Mesenchymal stem cell (in vitro differentiated cells and primary cell): Measurements from ENCODE around the gene ZNF613. TPM values are rescaled to one million over a fixed set of nuclear protein-coding genes. Genes with fewer than 3 reads are reported as not detected.

Source experiments
- DNase-seq: peaks from one replicate; pipeline ENCODE4 v3.0.0-alpha.2; 2013
- H2AFZ ChIP-seq: one replicate; pipeline ENCODE4 v1.6.1; 2013; ENCODE audit warnings: low read depth, mild to moderate bottlenecking, control low read depth, inconsistent platforms, low read length, moderate library complexity
- H2AK5ac ChIP-seq: 2 replicates; pipeline ENCODE4 v1.6.1; 2013; ENCODE audit warnings: low read length, moderate library complexity, mild to moderate bottlenecking, inconsistent platforms; ENCODE audit not compliant: severe bottlenecking
- H2BK120ac ChIP-seq: one replicate; pipeline ENCODE4 v1.6.1; 2013; ENCODE audit warnings: low read depth, mild to moderate bottlenecking, inconsistent platforms, low read length, moderate library complexity
- H2BK12ac ChIP-seq, 2 experiments: one replicate each; pipeline ENCODE4 v1.6.1; 2013; ENCODE audit warnings: inconsistent platforms in 2 of 2, low read length in 2 of 2, mild to moderate bottlenecking in 2 of 2, moderate library complexity in 2 of 2, control low read depth in 1 of 2
- H2BK15ac ChIP-seq: one replicate; pipeline ENCODE4 v1.6.1; 2013; ENCODE audit warnings: mild to moderate bottlenecking, low read depth, inconsistent platforms; ENCODE audit not compliant: poor library complexity, severe bottlenecking
- H2BK5ac ChIP-seq: 2 replicates; pipeline ENCODE4 v1.6.1; 2013; ENCODE audit warnings: low read depth, mild to moderate bottlenecking, low read length, control low read depth, inconsistent platforms; ENCODE audit not compliant: poor library complexity, severe bottlenecking
- H3K14ac ChIP-seq, 2 experiments: one replicate each; pipeline ENCODE4 v1.6.1; 2013; ENCODE audit warnings: inconsistent platforms in 2 of 2, low read length in 2 of 2, control low read depth in 1 of 2, mild to moderate bottlenecking in 1 of 2, moderate library complexity in 1 of 2
- H3K18ac ChIP-seq, 2 experiments: one replicate each; pipeline ENCODE4 v1.6.1; 2013; ENCODE audit warnings: inconsistent platforms in 2 of 2, low read length in 2 of 2, control low read depth in 1 of 2, low read depth in 1 of 2, mild to moderate bottlenecking in 1 of 2
- H3K23ac ChIP-seq, 2 experiments: one replicate each; pipeline ENCODE4 v1.6.1; 2013; ENCODE audit warnings: inconsistent platforms in 2 of 2, low read length in 2 of 2, mild to moderate bottlenecking in 2 of 2, moderate library complexity in 2 of 2, control low read depth in 1 of 2
- H3K27ac ChIP-seq: 2 replicates; pipeline ENCODE4 v1.5.1; 2013; ENCODE audit warnings: mild to moderate bottlenecking, moderate library complexity, low read length, control low read depth, inconsistent platforms; ENCODE audit not compliant: poor library complexity, severe bottlenecking
- H3K27me3 ChIP-seq, 2 experiments: 2 replicates each; pipeline versions ENCODE4 v1.6.1 to v1.7.0; 2013; ENCODE audit warnings: low read length in 2 of 2, mild to moderate bottlenecking in 2 of 2, moderate library complexity in 2 of 2, control low read depth in 1 of 2, inconsistent platforms in 1 of 2; ENCODE audit not compliant: control insufficient read depth in 1 of 2, insufficient read depth in 1 of 2
- H3K36me3 ChIP-seq, 2 experiments: 2 replicates each; pipeline versions ENCODE4 v1.6.1 to v1.7.0; 2013; ENCODE audit warnings: low read length in 2 of 2, control low read depth in 1 of 2, inconsistent platforms in 1 of 2, low read depth in 1 of 2, mild to moderate bottlenecking in 1 of 2; ENCODE audit not compliant: insufficient read depth in 2 of 2, control insufficient read depth in 1 of 2
- H3K4ac ChIP-seq, 2 experiments: one replicate each; pipeline ENCODE4 v1.6.1; 2013; ENCODE audit warnings: inconsistent platforms in 2 of 2, low read length in 2 of 2, mild to moderate bottlenecking in 2 of 2, moderate library complexity in 2 of 2, control low read depth in 1 of 2, low read depth in 1 of 2
- H3K4me1 ChIP-seq: 2 replicates; pipeline ENCODE4 v1.6.1; 2013; ENCODE audit warnings: low read depth, low read length, control low read depth; ENCODE audit not compliant: control insufficient read depth, insufficient read depth
- H3K4me2 ChIP-seq: 2 replicates; pipeline ENCODE4 v1.6.1; 2013; ENCODE audit warnings: low read length, mild to moderate bottlenecking, inconsistent platforms; ENCODE audit not compliant: poor library complexity, severe bottlenecking
- H3K4me3 ChIP-seq, 2 experiments: 2 replicates each; pipeline versions ENCODE4 v1.5.1 to v1.7.0; 2013; ENCODE audit warnings: low read length in 2 of 2, mild to moderate bottlenecking in 2 of 2, control low read depth in 1 of 2, low read depth in 1 of 2; ENCODE audit not compliant: insufficient read depth in 1 of 2
- H3K79me1 ChIP-seq: replicated peaks from 2 replicates; pipeline ENCODE4 v1.6.1; 2013; ENCODE audit warnings: mild to moderate bottlenecking, control low read depth, low read length, inconsistent platforms; ENCODE audit not compliant: poor library complexity, severe bottlenecking
- H3K9ac ChIP-seq: 2 replicates; pipeline ENCODE4 v1.7.0; 2013; ENCODE audit warnings: mild to moderate bottlenecking, low read length, moderate library complexity
- H3K9me3 ChIP-seq: 2 replicates; pipeline ENCODE4 v1.7.0; 2013; ENCODE audit warnings: mild to moderate bottlenecking, low read length; ENCODE audit not compliant: control insufficient read depth
- H4K8ac ChIP-seq: one replicate; pipeline ENCODE4 v1.6.1; 2013; ENCODE audit warnings: inconsistent platforms, mild to moderate bottlenecking, low read length, moderate library complexity
- H4K91ac ChIP-seq: one replicate; pipeline ENCODE4 v1.6.1; 2013; ENCODE audit warnings: mild to moderate bottlenecking, low read length, inconsistent platforms
- WGBS: methylation state at CpG from one replicate; pipeline ENCODE4 v1.1.7; 2013; ENCODE audit warnings: mixed read lengths; 5-methylcytosine and 5-hydroxymethylcytosine counted together
- polyA plus RNA-seq, 2 experiments: library from polyadenylated mRNA; stranded (reverse); fragments of 200-250 nt; gene quantifications; one replicate each; pipeline ENCODE4 v1.2.3, GENCODE V29; 2013

The ZNF613 gene
- 2.5 TPM for polyA plus RNA-seq (2013, experiment 1 of 2)
- polyA plus RNA-seq (2013, experiment 2 of 2), result 2.1 TPM

DNA sequence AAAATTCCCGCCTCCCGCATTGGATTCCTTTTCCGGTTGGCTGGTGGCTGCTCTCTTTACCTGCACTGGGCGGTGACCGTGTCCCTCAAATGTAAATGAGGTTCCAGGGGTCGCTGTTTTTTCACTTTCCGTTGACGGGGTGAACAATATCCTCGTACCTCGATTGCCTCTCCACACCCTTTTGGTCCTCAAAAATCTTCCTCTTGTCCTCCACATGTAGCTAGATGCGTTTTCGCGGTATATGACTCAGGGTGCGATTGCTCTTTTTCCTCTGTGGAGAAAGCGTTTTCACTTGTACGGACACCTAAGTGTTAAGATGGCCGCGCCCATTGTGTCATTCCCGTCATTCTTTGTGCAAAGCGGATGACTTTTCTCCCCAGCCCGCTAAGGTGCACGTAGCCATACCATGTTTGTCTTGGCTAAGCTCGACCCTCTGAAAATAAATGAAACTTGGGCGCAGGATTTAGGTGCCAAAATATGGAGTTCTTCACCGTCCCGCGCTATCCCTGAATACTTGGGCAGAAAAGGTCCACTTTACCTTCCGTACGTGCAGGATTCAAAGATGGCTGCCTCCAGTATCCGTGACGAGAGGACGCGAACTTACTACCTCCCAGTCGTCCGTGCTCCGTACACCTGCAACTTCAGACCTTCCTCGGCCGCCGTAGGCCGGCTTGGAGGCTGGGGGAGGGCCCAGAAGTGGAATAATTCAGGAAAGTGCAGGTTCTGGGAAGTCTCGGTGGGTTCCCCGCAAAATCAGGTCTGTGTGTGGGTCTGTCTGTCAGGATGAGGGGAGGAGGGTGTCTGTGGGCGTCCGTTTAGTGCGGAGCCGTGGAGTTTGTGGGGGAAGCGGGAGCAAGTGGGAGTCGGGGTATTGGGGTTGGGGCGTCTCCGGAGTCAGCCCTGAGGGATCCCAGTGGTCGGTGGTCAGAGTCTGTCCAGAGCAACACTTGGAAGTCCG, at the start of gene ZNF613:
TSS of gene ZNF613 (plus strand) at position 689 of the 958 bp plus-strand sequence. CDS start 8,749 bp downstream, outside the sequence.
- peak within 1 kb of the TSS in 1 of 2 experiments; percentile 89 for H3K4ac ChIP-seq
- no peak within 1 kb of the TSS for H2BK12ac ChIP-seq
- WGBS, result under 1% methylated on average over 46 of the region's 52 CpGs
- H4K91ac ChIP-seq, result no peak within 1 kb of the TSS
- H3K9ac ChIP-seq, result peak within 1 kb of the TSS; percentile 94
- peak; percentile 91 for DNase-seq
- no peak within 1 kb of the TSS for H2BK120ac ChIP-seq
- H3K14ac ChIP-seq, result peak within 1 kb of the TSS in 1 of 2 experiments; percentile 87
- peaks cover 37% of the 10 kb centered on the region for H3K9me3 ChIP-seq
- peak within 1 kb of the TSS; percentile 89 to 90 for H3K4me3 ChIP-seq
- H3K18ac ChIP-seq, result peak within 1 kb of the TSS; percentile 85 to 95
- peaks cover 4% of the 10 kb centered on the region for H3K4me1 ChIP-seq
- H4K8ac ChIP-seq, result peak within 1 kb of the TSS; percentile 78
- no peak within 1 kb of the TSS for H2AK5ac ChIP-seq
- H3K4me2 ChIP-seq, result peak within 1 kb of the TSS; percentile 71
- peaks cover 9% of the 10 kb centered on the region for H3K79me1 ChIP-seq
- H2BK5ac ChIP-seq, result peak within 1 kb of the TSS; percentile 90
- peaks cover 10 to 24% of the 10 kb centered on the region in 2 experiments for H3K36me3 ChIP-seq
- H2BK15ac ChIP-seq, result no peak within 1 kb of the TSS
- H3K27ac ChIP-seq, result peak within 1 kb of the TSS; percentile 79
- H3K27me3 ChIP-seq, result no peaks in the 10 kb centered on the region
- peak within 1 kb of the TSS in 1 of 2 experiments; percentile 64 for H3K23ac ChIP-seq
- peak within 1 kb of the TSS; percentile 86 for H2AFZ ChIP-seq

DNA sequence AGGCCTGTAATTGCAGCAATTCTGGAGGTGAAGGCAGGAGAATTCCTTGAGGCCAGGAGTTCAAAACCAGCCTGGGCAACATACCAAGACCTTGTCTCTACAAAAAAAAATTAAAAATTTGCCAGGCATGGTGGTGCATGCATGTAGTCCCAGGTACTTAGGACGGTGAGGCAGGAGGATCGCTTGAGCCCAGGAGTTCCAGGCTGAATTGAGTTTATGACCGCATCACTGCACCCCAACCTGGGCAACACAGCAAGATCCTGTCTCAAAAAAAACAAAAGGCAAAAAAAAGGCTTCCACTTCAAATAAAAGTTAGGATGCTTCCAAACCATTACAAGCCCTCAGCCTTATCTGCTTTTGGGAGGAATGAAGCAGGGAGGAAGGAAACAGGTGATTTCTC, 44.8 kb upstream of the ZNF613 start:
- H3K4me2 ChIP-seq, result no peak overlapping the region
- H2BK12ac ChIP-seq, result no peak overlapping the region
- no peak overlapping the region for H2BK120ac ChIP-seq
- no peak overlapping the region for H3K9ac ChIP-seq
- H3K23ac ChIP-seq, result no peak overlapping the region
- H3K14ac ChIP-seq, result no peak overlapping the region
- H2AFZ ChIP-seq, result no peak overlapping the region
- no peak for DNase-seq
- H3K9me3 ChIP-seq, result peaks cover 69% of the 10 kb centered on the region
- H3K4me3 ChIP-seq, result no peak overlapping the region
- no peak overlapping the region for H4K8ac ChIP-seq
- no peak overlapping the region for H2BK15ac ChIP-seq
- H3K18ac ChIP-seq, result no peak overlapping the region
- no peak overlapping the region for H4K91ac ChIP-seq
- H3K36me3 ChIP-seq, result peaks cover 5 to 28% of the 10 kb centered on the region in 2 experiments
- H2AK5ac ChIP-seq, result no peak overlapping the region
- H3K79me1 ChIP-seq, result peaks cover 2% of the 10 kb centered on the region
- H3K27me3 ChIP-seq, result no peaks in the 10 kb centered on the region
- no peak overlapping the region for H3K4ac ChIP-seq
- H3K27ac ChIP-seq, result no peak overlapping the region
- H2BK5ac ChIP-seq, result no peak overlapping the region
- 100% methylated on average over 3 of the region's 3 CpGs for WGBS
- peaks cover 2% of the 10 kb centered on the region for H3K4me1 ChIP-seq

DNA sequence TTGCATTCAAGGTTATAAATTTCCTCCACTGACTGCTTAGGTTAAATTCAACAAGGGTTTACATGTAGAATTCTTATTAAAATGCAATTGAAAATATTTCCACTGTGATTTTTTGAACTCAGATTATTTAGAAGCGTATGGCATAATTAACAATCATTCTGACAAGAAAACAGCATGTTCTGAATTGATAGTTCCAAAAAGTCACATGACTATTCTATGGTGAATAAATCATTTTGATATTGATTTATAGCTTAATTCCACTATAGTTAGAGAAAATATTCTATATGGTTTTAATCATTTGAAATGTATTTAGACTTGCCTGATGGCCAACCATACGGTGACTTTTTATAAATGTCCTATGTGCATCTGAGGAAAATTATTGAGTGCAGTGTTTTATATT, 42.6 kb upstream of the ZNF613 start:
- Histone ChIP-seq H3K4ac (no peak overlapping the region), H4K8ac (no peak overlapping the region), H2AK5ac (no peak overlapping the region), H2BK5ac (no peak overlapping the region), H2BK120ac (no peak overlapping the region), H2BK12ac (no peak overlapping the region), H3K4me2 (no peak overlapping the region), H4K91ac (no peak overlapping the region), H3K27ac (no peak overlapping the region), H3K27me3 (no peaks in the 10 kb centered on the region), H3K9ac (no peak overlapping the region), H2AFZ (no peak overlapping the region), H3K79me1 (peaks cover 2% of the 10 kb centered on the region), H3K23ac (no peak overlapping the region), H3K14ac (no peak overlapping the region), H3K4me3 (no peak overlapping the region), H3K9me3 (peaks cover 70% of the 10 kb centered on the region), H3K18ac (no peak overlapping the region), H2BK15ac (no peak overlapping the region), H3K4me1 (peaks cover 2% of the 10 kb centered on the region), H3K36me3 (peaks cover 2 to 18% of the 10 kb centered on the region in 2 experiments)
- 100% methylated on average over 1 of the region's 2 CpGs for WGBS
- DNase-seq, result no peak
